Keratinocyte (primary cell): ENCODE measurements around the gene TAF11. TPM values are rescaled to one million over a fixed set of nuclear protein-coding genes. Genes with fewer than 3 reads are reported as not detected.
"Not testable (repeated sequence)": the region's sequence is repeated elsewhere in the genome, so short reads cannot be mapped to it uniquely, and the experiment has no call there.

Experiments
- DNase-seq: peaks from one replicate; pipeline ENCODE4 v3.0.0-alpha.2; 2011; ENCODE audit warnings: low read depth, missing footprints, low spot score
- FAIRE-seq: peaks from 2 replicates; lab custom pipeline; 2011; peaks lifted over from hg19 to GRCh38; lab: Jason Lieb, UNC
- H2AFZ ChIP-seq: 2 replicates; pipeline ENCODE4 v1.6.0; 2012; ENCODE audit warnings: low read length, control low read depth, inconsistent platforms; ENCODE audit not compliant: control insufficient read depth
- H3K27ac ChIP-seq: 2 replicates; pipeline ENCODE4 v1.5.1; 2011; ENCODE audit warnings: low read length; ENCODE audit not compliant: control insufficient read depth, insufficient read depth
- H3K27me3 ChIP-seq: 3 replicates; pipeline ENCODE4 v1.6.0; 2011; ENCODE audit warnings: low read length; ENCODE audit not compliant: control insufficient read depth, insufficient read depth; ENCODE audit errors: extremely low read depth
- H3K36me3 ChIP-seq, 2 experiments: 2 replicates in 1 of 2; 3 replicates in 1 of 2; pipeline ENCODE4 v1.5.1; 2011; ENCODE audit warnings: low read length in 2 of 2, mild to moderate bottlenecking in 1 of 2; ENCODE audit not compliant: control insufficient read depth in 2 of 2, insufficient read depth in 2 of 2; ENCODE audit errors: extremely low read depth in 1 of 2
- H3K4me1 ChIP-seq: 3 replicates; pipeline ENCODE4 v1.5.1; 2011; ENCODE audit warnings: low read length; ENCODE audit not compliant: control insufficient read depth, insufficient read depth; ENCODE audit errors: extremely low read depth
- H3K4me2 ChIP-seq: 3 replicates; pipeline ENCODE4 v1.6.0; 2011; ENCODE audit warnings: low read depth, low read length; ENCODE audit not compliant: control insufficient read depth, insufficient read depth; ENCODE audit errors: extremely low read depth
- H3K4me3 ChIP-seq, 3 experiments: fragments of 200-600 bp in 1 of 3; sonication (generic) in 1 of 3; 2 replicates in 2 of 3; 3 replicates in 1 of 3; pipeline ENCODE4 v1.5.1; 2011 to 2016; ENCODE audit warnings: low read length in 3 of 3, mild to moderate bottlenecking in 3 of 3, control low read depth in 2 of 3, inconsistent platforms in 1 of 3, low read depth in 1 of 3, mixed read lengths in 1 of 3, mixed run types in 1 of 3, moderate library complexity in 1 of 3; ENCODE audit not compliant: control insufficient read depth in 2 of 3, insufficient read depth in 2 of 3; ENCODE audit errors: extremely low read depth in 1 of 3
- H3K79me2 ChIP-seq: 2 replicates; pipeline ENCODE4 v1.6.0; 2012; ENCODE audit warnings: low read length; ENCODE audit not compliant: control insufficient read depth, insufficient read depth
- H3K9ac ChIP-seq: 3 replicates; pipeline ENCODE4 v1.6.0; 2011; ENCODE audit warnings: low read length; ENCODE audit not compliant: control insufficient read depth, insufficient read depth; ENCODE audit errors: extremely low read depth
- H3K9me1 ChIP-seq: 3 replicates; pipeline ENCODE4 v1.6.0; 2011; ENCODE audit warnings: low read length; ENCODE audit not compliant: control insufficient read depth, insufficient read depth; ENCODE audit errors: extremely low read depth
- H3K9me3 ChIP-seq: 2 replicates; pipeline ENCODE4 v1.5.1; 2012; ENCODE audit warnings: low read depth, low read length; ENCODE audit not compliant: control insufficient read depth
- H4K20me1 ChIP-seq: 3 replicates; pipeline ENCODE4 v1.6.0; 2011; ENCODE audit warnings: low read length; ENCODE audit not compliant: control insufficient read depth, insufficient read depth; ENCODE audit errors: extremely low read depth
- EZH2 ChIP-seq: IDR thresholded peaks from one replicate; pipeline ENCODE4 v1.6.1; 2012; ENCODE audit warnings: inconsistent platforms, mild to moderate bottlenecking, low read length, moderate library complexity
- dilution Hi-C: fragments of 300-500 bp; cut with MboI; formaldehyde crosslinking; loops from one replicate; pipeline ENCODE4 v1.7.0; 2020; ENCODE audit warnings: low sequenced_read_pairs; ENCODE audit not compliant: extremely low pct_ligation_motif_present
- polyA plus RNA-seq, 5 experiments: library from polyadenylated mRNA; depleted of rRNA in 3 of 5; stranded (reverse) in 3 of 5; stranded (forward) in 1 of 5; unstranded in 1 of 5; fragments of >200 nt; gene quantifications; 1 replicate in 1 of 5; 2 replicates in 3 of 5; 3 replicates in 1 of 5; pipeline versions ENCODE4 v1.2.1 to v1.2.3, GENCODE V29; 2011 to 2012; ENCODE audit warnings: missing spikeins in 2 of 5, low read depth in 1 of 5, low replicate concordance in 1 of 5
- TF ChIP-seq, protein P1 (sequence below), 3 experiments: IDR thresholded peaks in 1 of 3; conservative IDR thresholded peaks in 1 of 3; optimal IDR thresholded peaks in 1 of 3; 2 replicates in 2 of 3; 3 replicates in 1 of 3; pipeline versions ENCODE3 to v1.5.1; 2011; ENCODE audit warnings: low read length in 3 of 3, mild to moderate bottlenecking in 3 of 3, moderate library complexity in 2 of 3, control low read depth in 1 of 3, inconsistent platforms in 1 of 3; ENCODE audit not compliant: insufficient read depth in 2 of 3; ENCODE audit errors: extremely low read depth in 1 of 3

Gene TAF11
- polyA plus RNA-seq, 1 donor (not counting 4 experiments of a cell fraction or from before 2014, with no cell fraction given): 31.5 TPM

DNA sequence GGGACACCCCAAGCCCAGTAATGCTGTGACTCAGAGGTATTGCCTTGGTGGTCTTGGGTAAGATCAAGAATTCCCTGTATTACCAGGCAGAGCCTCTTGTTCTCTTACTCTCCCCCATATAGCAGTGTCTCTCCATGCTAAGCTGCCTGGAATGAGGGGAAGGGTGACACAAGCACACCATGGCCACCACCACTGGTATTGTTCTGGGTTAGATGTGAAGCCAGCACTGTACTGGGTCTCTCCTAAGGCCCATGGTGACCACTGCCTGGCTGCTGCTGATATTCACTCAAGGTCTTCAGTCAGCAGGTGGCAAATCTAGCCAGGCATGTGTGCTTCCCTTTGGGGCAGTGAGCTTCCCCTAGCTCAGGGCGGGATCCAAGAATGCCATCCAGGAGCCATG is 36.5 kb downstream of the TAF11 start:
- dilution Hi-C loops: no loop called here
- DNase-seq (no peak), FAIRE-seq (no peak)
- Histone ChIP-seq H3K4me2 (no peak overlapping the region), H4K20me1 (no peaks in the 10 kb centered on the region), H3K4me1 (no peaks in the 10 kb centered on the region), H3K27ac (no peak overlapping the region), H3K4me3 (no peak overlapping the region), H3K9me1 (no peaks in the 10 kb centered on the region), H3K79me2 (no peaks in the 10 kb centered on the region), H3K36me3 (peaks cover 0 to 5% of the 10 kb centered on the region in 2 experiments), H3K9me3 (no peaks in the 10 kb centered on the region), H2AFZ (no peak overlapping the region), H3K27me3 (no peaks in the 10 kb centered on the region), H3K9ac (no peak overlapping the region)
- TF ChIP-seq EZH2: no peak
- TF ChIP-seq, protein P1, sequence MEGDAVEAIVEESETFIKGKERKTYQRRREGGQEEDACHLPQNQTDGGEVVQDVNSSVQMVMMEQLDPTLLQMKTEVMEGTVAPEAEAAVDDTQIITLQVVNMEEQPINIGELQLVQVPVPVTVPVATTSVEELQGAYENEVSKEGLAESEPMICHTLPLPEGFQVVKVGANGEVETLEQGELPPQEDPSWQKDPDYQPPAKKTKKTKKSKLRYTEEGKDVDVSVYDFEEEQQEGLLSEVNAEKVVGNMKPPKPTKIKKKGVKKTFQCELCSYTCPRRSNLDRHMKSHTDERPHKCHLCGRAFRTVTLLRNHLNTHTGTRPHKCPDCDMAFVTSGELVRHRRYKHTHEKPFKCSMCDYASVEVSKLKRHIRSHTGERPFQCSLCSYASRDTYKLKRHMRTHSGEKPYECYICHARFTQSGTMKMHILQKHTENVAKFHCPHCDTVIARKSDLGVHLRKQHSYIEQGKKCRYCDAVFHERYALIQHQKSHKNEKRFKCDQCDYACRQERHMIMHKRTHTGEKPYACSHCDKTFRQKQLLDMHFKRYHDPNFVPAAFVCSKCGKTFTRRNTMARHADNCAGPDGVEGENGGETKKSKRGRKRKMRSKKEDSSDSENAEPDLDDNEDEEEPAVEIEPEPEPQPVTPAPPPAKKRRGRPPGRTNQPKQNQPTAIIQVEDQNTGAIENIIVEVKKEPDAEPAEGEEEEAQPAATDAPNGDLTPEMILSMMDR (optimal IDR thresholded peaks at IDR 0.05 in 1 of 3, IDR thresholded peaks at IDR 0.05 in 1 of 3, conservative IDR thresholded peaks at IDR 0.05 in 1 of 3; ENCODE audit: extremely low read depth in 1 of 3, insufficient read depth in 2 of 3, low read length in 3 of 3): no peak

DNA sequence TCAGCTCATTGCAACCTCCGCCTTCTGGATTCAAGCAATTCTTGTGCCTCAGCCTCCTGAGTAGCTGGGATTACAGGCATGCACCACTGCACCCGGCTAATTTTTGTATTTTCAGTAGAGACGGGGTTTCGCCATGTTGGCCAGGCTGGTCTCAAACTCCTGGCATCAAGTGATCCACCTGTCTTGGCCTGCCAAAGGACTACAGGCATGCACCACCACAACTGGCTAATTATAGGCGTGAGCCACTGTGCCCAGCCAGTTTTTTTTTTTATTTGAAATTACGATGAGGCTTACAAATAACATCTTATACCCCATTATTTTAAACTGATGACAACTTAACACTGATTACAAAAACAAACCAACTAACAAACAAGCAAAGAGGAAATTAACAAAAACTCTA is 38.8 kb downstream of the TAF11 start:
- H3K36me3 ChIP-seq, H2AFZ ChIP-seq, H3K4me1 ChIP-seq, H3K9me3 ChIP-seq, DNase-seq, H3K4me3 ChIP-seq, H3K79me2 ChIP-seq, FAIRE-seq, dilution Hi-C loops, H3K9ac ChIP-seq, H3K9me1 ChIP-seq, H3K4me2 ChIP-seq, H4K20me1 ChIP-seq, H3K27me3 ChIP-seq, H3K27ac ChIP-seq: not testable (repeated sequence)

DNA sequence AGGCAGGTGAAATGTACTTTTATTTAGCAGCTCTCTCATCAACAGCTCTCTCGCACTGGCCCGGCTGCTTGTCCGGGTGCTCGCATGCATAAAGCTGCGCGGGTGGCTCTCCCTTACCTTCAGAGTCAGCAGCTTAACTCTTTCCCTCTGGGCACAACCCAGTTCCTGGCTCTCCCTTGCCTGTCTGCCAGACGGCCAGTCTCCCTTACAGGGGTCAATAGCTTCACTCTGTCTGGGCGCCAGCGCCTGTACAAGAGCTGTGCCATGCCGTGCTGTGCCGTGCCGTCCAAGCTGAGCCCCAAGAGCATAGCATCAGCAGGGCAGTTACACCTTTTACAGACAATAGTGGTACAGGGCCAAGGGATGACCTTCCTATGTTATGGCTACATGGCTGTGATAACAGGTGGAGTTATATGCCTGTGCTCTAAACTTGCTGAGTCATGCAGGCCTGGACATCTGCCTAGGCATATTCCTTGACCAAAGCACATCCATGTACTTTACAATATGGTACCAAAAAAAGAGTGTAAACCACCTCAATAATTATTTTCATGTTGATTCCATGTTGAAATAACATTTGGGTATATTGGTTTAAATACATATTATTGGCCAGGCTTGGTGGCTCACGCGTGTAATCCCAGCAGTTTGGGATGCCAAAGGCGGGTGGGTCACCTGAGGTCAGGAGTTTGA is 48.0 kb downstream of the TAF11 start:
- Histone ChIP-seq H4K20me1 (no peaks in the 10 kb centered on the region), H3K27ac (no peak overlapping the region), H3K4me1 (peaks cover 6% of the 10 kb centered on the region), H3K9ac (no peak overlapping the region), H3K9me3 (no peaks in the 10 kb centered on the region), H3K4me3 (no peak overlapping the region), H3K4me2 (no peak overlapping the region), H3K9me1 (no peaks in the 10 kb centered on the region), H3K79me2 (no peaks in the 10 kb centered on the region), H2AFZ (no peak overlapping the region), H3K36me3 (peaks cover 3 to 4% of the 10 kb centered on the region in 2 experiments), H3K27me3 (no peaks in the 10 kb centered on the region)
- DNase-seq (no peak), FAIRE-seq (no peak)
- dilution Hi-C loops: no loop called here
- TF ChIP-seq EZH2: no peak
- TF ChIP-seq, protein P1 (optimal IDR thresholded peaks at IDR 0.05 in 1 of 3, IDR thresholded peaks at IDR 0.05 in 1 of 3, conservative IDR thresholded peaks at IDR 0.05 in 1 of 3; ENCODE audit: extremely low read depth in 1 of 3, insufficient read depth in 2 of 3, low read length in 3 of 3): no peak
